IPS-20b (cell line): Measurements from ENCODE around the gene SMIM1.

Source experiments
- H3K27ac ChIP-seq: one replicate; pipeline ENCODE4 v1.5.1; 2013; ENCODE audit warnings: low read length
- H3K27me3 ChIP-seq: 2 replicates; pipeline ENCODE4 v1.6.1; 2013; ENCODE audit warnings: mild to moderate bottlenecking, low read length, inconsistent platforms; ENCODE audit not compliant: insufficient read depth
- H3K36me3 ChIP-seq: 2 replicates; pipeline ENCODE4 v1.6.1; 2013; ENCODE audit warnings: low read depth, mild to moderate bottlenecking, inconsistent platforms, low read length, moderate library complexity; ENCODE audit not compliant: insufficient read depth
- H3K4me1 ChIP-seq: 2 replicates; pipeline ENCODE4 v1.6.1; 2013; ENCODE audit warnings: mild to moderate bottlenecking, control low read depth, inconsistent platforms, low read length, moderate library complexity; ENCODE audit not compliant: insufficient read depth
- H3K4me3 ChIP-seq: 2 replicates; pipeline ENCODE4 v1.5.1; 2013; ENCODE audit warnings: mild to moderate bottlenecking, low read length, inconsistent platforms
- H3K9ac ChIP-seq: 2 replicates; pipeline ENCODE4 v1.6.1; 2013; ENCODE audit warnings: low read depth, mild to moderate bottlenecking, inconsistent platforms, low read length, moderate library complexity
- H3K9me3 ChIP-seq: 2 replicates; pipeline ENCODE4 v1.6.1; 2013; ENCODE audit warnings: mild to moderate bottlenecking, low read depth, low read length, inconsistent platforms; ENCODE audit not compliant: insufficient read depth

The SMIM1 gene

GRCh38 chr1:3732434-3733093, 40.0 kb upstream of the SMIM1 start:
- Histone ChIP-seq H3K4me1 (no peaks in the 10 kb centered on the region), H3K4me3 (peak overlapping the region; percentile 53; the same call in 1 of the 2 replicates), H3K9ac (peak overlapping the region; percentile 37; the same call in 1 of the 2 replicates), H3K27ac (no peak overlapping the region), H3K9me3 (no peaks in the 10 kb centered on the region), H3K36me3 (peaks cover 22% of the 10 kb centered on the region), H3K27me3 (no peaks in the 10 kb centered on the region)

GRCh38 chr1:3733094-3733882, 39.3 kb upstream of the SMIM1 start:
- peak overlapping the region; percentile 37; the same call in 1 of the 2 replicates for H3K9ac ChIP-seq
- no peaks in the 10 kb centered on the region for H3K9me3 ChIP-seq
- no peaks in the 10 kb centered on the region for H3K27me3 ChIP-seq
- H3K27ac ChIP-seq, result no peak overlapping the region
- H3K4me3 ChIP-seq, result peak overlapping the region; percentile 53; the same call in 1 of the 2 replicates
- H3K4me1 ChIP-seq, result no peaks in the 10 kb centered on the region
- peaks cover 28% of the 10 kb centered on the region for H3K36me3 ChIP-seq

GRCh38 chr1:3733883-3734589, 38.5 kb upstream of the SMIM1 start:
- Histone ChIP-seq H3K4me1 (no peaks in the 10 kb centered on the region), H3K27me3 (no peaks in the 10 kb centered on the region), H3K9me3 (no peaks in the 10 kb centered on the region), H3K9ac (no peak overlapping the region), H3K4me3 (no peak overlapping the region), H3K27ac (no peak overlapping the region), H3K36me3 (peaks cover 35% of the 10 kb centered on the region)

- Histone ChIP-seq H3K27me3 (no peaks in the 10 kb centered on the region), H3K27ac (no peak overlapping the region), H3K36me3 (peaks cover 41% of the 10 kb centered on the region), H3K4me1 (no peaks in the 10 kb centered on the region), H3K9me3 (no peaks in the 10 kb centered on the region), H3K4me3 (no peak overlapping the region), H3K9ac (no peak overlapping the region)
Measured at GRCh38 chr1:3734602-3735001, 37.9 kb upstream of the SMIM1 start.

- Histone ChIP-seq H3K4me3 (no peak overlapping the region), H3K9me3 (no peaks in the 10 kb centered on the region), H3K27ac (no peak overlapping the region), H3K4me1 (no peaks in the 10 kb centered on the region), H3K9ac (no peak overlapping the region), H3K36me3 (peaks cover 47% of the 10 kb centered on the region), H3K27me3 (no peaks in the 10 kb centered on the region)
Measured at GRCh38 chr1:3735027-3735681, 37.4 kb upstream of the SMIM1 start.

GRCh38 chr1:3735688-3736087, 36.9 kb upstream of the SMIM1 start:
- Histone ChIP-seq H3K4me3 (no peak overlapping the region), H3K9ac (no peak overlapping the region), H3K27me3 (no peaks in the 10 kb centered on the region), H3K4me1 (no peaks in the 10 kb centered on the region), H3K36me3 (peaks cover 49% of the 10 kb centered on the region), H3K27ac (no peak overlapping the region), H3K9me3 (no peaks in the 10 kb centered on the region)

GRCh38 chr1:3736131-3736561, 36.4 kb upstream of the SMIM1 start:
- Histone ChIP-seq H3K9ac (no peak overlapping the region), H3K27ac (no peak overlapping the region), H3K36me3 (peaks cover 49% of the 10 kb centered on the region), H3K9me3 (no peaks in the 10 kb centered on the region), H3K27me3 (no peaks in the 10 kb centered on the region), H3K4me1 (no peaks in the 10 kb centered on the region), H3K4me3 (no peak overlapping the region)

GRCh38 chr1:3736708-3737107, 35.8 kb upstream of the SMIM1 start:
- Histone ChIP-seq H3K36me3 (peaks cover 54% of the 10 kb centered on the region), H3K4me1 (no peaks in the 10 kb centered on the region), H3K9ac (no peak overlapping the region), H3K4me3 (no peak overlapping the region), H3K9me3 (no peaks in the 10 kb centered on the region), H3K27me3 (no peaks in the 10 kb centered on the region), H3K27ac (no peak overlapping the region)

GRCh38 chr1:3738943-3739342, 33.6 kb upstream of the SMIM1 start:
- H3K27me3 ChIP-seq, result no peaks in the 10 kb centered on the region
- H3K27ac ChIP-seq, result no peak overlapping the region
- H3K4me1 ChIP-seq, result no peaks in the 10 kb centered on the region
- H3K9me3 ChIP-seq, result no peaks in the 10 kb centered on the region
- H3K36me3 ChIP-seq, result peaks cover 72% of the 10 kb centered on the region
- H3K4me3 ChIP-seq, result no peak overlapping the region
- H3K9ac ChIP-seq, result no peak overlapping the region

- Histone ChIP-seq H3K9me3 (no peaks in the 10 kb centered on the region), H3K36me3 (peaks cover 74% of the 10 kb centered on the region), H3K27me3 (no peaks in the 10 kb centered on the region), H3K4me1 (no peaks in the 10 kb centered on the region; the same call in 1 of the 2 replicates), H3K27ac (no peak overlapping the region), H3K9ac (no peak overlapping the region), H3K4me3 (no peak overlapping the region)
Measured at GRCh38 chr1:3740042-3740441, 32.5 kb upstream of the SMIM1 start.

GRCh38 chr1:3740752-3741151, 31.8 kb upstream of the SMIM1 start:
- H3K9me3 ChIP-seq, result no peaks in the 10 kb centered on the region
- no peak overlapping the region for H3K4me3 ChIP-seq
- H3K27ac ChIP-seq, result no peak overlapping the region
- peaks cover 6% of the 10 kb centered on the region; the same call in 1 of the 2 replicates for H3K4me1 ChIP-seq
- no peak overlapping the region for H3K9ac ChIP-seq
- H3K36me3 ChIP-seq, result peaks cover 75% of the 10 kb centered on the region
- no peaks in the 10 kb centered on the region for H3K27me3 ChIP-seq
